NCI-H2029 treated with DMSO at 0.1 percent for 48 hours (cell line): ENCODE data around the gene SMIM44.
A peak's percentile ranks its signal among the peaks of the same experiment; 100 is the strongest.

Experiments used
- DNase-seq: peaks from one replicate; lab custom pipeline; 2025; lab: John Stamatoyannopoulos, UW

SMIM44 gene

GRCh38 chr19:3500429-3501101 is 17.3 kb upstream of the SMIM44 start, which contains the start of gene DOHH:
TSS of gene DOHH (minus strand) at chr19:3500674. CDS start at chr19:3496814, 3,860 bp downstream.
- DNase-seq: peak; percentile 98

GRCh38 chr19:3499738-3500428 is 16.6 kb upstream of the SMIM44 start:
- DNase-seq: no peak

- DNase-seq: no peak
Measured at GRCh38 chr19:3497757-3498520, 14.7 kb upstream of the SMIM44 start.

DNA sequence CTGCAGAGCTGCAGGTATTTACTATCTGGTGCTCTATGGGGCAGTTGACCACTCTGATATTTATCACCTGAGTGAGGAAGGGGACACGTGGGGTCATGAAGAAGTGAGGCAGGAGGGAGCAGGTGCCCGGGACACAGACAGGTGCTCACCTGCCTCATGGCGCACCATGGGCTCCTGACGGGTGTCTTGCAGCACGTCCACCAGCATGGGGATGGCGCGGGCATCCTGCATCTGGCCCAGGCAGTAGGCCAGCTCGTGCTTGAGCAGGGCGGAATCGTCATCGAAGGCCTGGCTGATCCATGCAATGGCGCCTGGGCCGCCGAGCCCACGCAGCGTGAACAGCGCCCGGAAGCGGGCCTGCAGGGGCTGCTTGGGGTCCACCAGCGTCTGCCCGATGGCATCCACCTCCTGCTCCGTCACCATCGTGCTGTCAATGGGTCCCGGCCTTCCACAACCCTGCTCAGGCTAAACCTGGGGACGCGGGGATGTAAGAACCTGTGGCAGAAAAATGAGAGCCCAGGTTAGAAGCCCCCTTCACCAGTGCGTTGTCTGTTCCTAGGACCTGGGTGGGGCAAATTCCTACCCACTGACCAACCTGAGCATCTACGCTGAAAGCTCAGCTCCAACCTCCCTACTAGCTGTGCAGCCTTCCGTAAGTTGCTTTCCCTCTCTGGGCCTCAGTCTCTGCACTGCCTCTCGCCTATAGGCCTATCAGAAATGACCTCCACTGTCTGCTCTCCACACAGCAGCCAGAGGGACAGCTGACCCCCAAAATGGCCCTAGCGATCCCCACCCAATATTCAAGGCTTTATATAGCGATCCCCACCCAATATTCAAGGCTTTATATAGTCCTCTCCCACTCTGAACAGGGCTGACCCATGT is 13.4 kb upstream of the SMIM44 start:
- no peak for DNase-seq

GRCh38 chr19:3494559-3494958 is 11.3 kb upstream of the SMIM44 start:
- no peak for DNase-seq

DNA sequence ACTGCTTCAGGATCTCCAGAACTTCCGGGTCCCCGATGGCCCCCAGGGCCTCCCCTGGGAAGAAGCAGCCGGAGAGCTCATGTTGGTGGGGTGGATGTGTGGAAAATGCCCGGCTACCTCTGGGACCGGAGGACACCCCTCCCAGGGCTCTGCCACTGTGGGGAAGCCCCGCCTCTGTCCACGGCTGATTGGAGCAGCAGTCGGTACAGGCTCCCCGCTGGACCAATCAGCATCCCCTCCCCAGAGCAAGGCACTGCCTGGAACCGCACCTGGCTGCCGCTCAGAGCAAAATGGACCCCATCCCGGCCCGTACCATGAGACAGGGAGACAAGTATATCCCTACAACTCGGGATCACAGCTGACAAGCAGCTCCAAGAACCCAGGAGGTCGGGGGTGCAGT is 10.8 kb upstream of the SMIM44 start:
- no peak for DNase-seq

DNA sequence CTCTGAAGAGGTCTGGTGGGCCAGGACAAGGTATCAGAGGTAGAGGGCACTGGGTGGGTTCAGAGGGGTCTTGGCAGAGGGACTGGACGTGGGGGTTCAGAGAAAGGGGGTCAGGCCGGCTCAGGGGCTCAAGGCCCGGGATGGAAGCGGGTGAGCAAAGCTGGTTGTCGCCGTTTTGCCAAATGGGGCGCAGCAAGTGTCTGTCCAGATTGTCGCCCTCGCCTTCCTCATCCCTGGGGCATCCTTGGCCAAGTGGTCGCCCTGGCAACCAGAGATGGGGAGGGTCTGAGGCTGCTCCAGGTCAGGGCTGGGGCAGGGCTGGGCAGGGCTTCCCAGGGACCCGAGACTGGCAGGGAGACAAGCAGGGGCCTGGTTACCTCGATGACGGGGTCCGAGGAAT is 10.4 kb upstream of the SMIM44 start:
- DNase-seq: no peak

GRCh38 chr19:3492919-3493318 is 9.7 kb upstream of the SMIM44 start:
- DNase-seq: no peak

GRCh38 chr19:3492131-3492839 is 9.0 kb upstream of the SMIM44 start:
- no peak for DNase-seq

DNA sequence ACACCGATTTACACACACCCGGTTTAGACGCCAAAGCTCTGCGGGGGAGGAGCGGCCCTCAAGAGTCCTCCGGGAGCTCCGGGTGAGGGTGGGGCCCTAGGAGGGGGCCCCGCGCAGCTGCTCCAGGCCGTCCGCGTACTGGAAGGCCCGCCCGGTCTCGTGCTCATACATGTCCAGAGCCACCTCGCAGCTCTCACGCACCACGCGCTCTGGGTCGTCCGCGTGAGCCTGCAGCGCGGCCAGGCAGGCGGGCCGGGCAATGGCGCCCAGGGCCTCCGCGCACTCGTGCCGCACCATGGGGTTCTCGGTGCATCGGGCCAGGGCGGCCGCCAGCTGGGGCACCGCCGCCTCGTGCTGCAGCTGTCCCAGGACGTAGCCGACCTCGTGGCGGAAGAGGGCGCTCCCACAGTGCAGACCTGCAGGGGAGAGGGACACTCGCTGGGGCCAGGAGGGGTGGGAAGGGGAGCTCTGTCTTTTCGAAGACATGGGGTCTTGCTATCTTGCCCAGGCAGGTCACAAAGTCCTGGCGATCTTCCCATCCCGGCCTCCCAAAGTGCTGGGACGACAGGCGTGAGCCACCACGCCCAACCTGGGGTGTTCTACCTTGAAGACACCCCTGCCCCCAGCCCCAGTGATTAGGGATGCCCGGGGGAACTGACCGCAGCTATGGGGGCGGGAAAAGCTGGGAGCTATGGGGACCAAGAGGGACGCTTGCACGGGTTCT is 8.3 kb upstream of the SMIM44 start:
- no peak for DNase-seq

DNA sequence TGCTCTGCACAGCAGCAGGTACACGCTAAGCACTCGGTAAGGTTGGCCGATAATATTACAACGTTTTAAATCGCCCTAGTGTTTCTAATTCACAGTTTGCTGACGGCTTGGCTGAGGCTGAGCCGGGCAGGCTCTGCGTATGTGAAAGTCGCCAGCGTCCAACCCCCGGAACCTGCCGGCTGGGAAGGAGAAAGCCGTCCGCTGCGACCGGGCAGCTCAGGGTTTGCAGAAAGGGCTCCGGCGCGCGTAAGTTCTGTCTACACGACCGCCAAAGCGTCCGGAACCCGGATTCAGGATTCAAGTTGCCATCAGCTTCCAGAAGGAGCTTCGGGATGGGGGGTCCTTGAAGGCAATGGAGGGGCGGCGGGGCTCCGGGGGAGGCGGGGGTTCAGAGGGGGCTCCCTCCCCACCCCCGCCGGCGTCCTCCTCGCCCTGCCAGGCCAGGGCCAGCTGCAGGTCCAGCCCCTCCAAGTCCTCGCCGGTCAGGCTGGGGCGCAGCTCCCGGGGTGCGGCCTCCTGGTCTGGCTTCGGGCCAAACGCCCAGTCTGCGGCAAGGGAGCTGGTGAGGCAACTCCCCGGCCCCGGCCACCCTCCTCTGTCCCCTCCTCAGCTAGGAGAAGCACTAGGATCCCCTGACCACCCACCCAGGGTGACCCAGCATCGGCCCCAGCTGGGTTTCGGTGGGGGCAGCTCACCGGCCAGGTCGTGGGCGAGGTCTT is 575 bp downstream of the SMIM44 start:
- DNase-seq: no peak

GRCh38 chr19:3481241-3482090 is 1.8 kb downstream of the SMIM44 start:
- no peak for DNase-seq

GRCh38 chr19:3480383-3481091 is 2.7 kb downstream of the SMIM44 start, which contains the start of gene SMIM24:
TSS of gene SMIM24 (minus strand) at chr19:3480525. CDS start at chr19:3480463, 62 bp downstream.
- DNase-seq: no peak

DNA sequence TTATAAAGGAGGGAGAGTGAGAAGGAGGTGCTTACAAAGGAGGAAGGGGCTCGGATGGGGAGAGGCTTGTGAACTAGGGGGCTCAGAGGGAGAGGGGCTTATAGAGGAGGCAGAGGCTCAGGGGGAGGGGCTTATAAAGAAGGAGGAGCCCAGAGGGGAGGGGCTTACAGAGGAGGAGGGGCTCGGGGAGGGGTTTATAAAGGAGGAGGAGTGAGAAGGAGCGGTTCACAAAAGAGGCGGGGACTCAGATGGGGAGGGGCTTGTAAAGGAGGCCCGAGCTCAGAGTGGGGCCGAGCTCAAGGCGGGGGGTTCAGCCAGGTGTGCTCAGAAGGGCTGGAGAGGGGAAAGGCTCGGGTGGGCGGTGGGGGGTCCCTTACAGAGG is 3.4 kb downstream of the SMIM44 start:
- no peak for DNase-seq

- DNase-seq: no peak
Measured at GRCh38 chr19:3479177-3479833, 3.9 kb downstream of the SMIM44 start.

DNA sequence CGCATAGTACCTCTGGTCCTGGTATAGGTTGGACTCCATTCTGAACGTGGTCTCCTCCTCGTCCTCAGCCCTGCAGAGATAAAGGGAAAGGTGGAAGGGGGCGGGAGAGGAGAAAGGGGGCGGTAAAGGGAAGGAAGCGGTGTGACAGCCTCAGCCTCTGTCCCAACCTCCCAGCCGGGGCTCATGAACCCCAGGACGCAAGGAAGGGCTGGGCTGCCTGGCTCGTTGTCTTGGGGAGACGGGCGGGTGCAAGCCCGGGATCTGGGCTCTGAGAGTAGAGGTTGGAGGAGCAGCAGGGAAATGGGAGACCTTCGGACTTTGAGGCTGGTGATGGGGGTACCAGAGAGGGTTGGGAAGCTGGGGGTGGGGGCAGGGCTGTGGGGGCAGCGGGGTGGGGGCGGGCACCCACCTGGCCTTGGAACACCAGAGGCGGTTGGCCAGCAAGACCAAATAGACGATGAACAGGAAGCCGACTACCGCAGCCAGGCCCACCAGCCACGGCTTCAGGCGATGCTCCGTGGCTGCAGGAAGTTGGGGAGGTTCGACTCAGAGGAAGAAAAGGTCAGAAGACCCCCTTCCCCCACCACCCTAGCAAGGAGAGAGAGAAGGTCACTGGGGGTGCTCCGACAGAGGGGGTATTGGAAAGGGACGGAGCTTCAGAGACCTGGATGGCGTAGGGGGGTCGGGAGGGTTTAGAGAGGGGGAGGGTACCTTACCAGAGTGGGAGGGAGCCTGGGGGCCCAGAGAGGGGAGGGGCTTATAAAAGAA is 4.6 kb downstream of the SMIM44 start:
- DNase-seq: no peak

DNA sequence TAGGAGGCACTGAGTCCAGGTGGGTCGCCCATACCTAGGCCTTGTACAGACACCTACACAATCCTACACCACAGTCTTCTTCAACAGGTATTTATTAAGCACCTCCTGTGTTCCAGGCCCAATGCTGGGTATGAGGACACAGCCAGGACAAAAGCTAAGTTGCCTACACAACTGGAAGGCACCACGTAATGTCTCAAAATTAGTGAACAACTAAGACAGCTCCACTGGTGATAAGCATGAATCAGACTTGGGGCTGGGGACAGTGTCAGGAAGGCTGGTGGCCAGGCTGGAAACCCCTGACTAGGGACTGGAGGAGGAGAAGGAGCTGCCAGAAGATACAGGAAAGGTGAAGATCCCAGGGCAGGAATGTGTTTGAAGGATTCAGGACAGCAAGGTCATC is 5.3 kb downstream of the SMIM44 start:
- DNase-seq: no peak
